ENCODE measurements around the gene SOD2.

GRCh38 chr6:159726255-159726917, 33.3 kb upstream of the SOD2 start:
- no peak for TF ChIP-seq CTCF (conservative IDR thresholded peaks at IDR 0.05 in 1 of 2, IDR thresholded peaks at IDR 0.05 in 1 of 2; ENCODE audit: low read depth in 1 of 2, low read length in 2 of 2)
- TF ChIP-seq EZH2 (IDR thresholded peaks at IDR 0.05; ENCODE audit: low read length, missing control alignments): no peak
